GM15510 (cell line): ENCODE data around the gene PLXNA1.

Experiments used
- POLR2A ChIP-seq: IDR thresholded peaks from 3 replicates; pipeline ENCODE4 v1.6.1; 2011; ENCODE audit warnings: borderline replicate concordance; ENCODE audit not compliant: insufficient read length; ENCODE audit errors: extremely low read depth

The PLXNA1 gene

GRCh38 chr3:126982471-126983175 is at the start of gene PLXNA1:
PLXNA1 (plus strand) TSS chr3:126983115; CDS start chr3:126988594, 5,479 bp downstream.
- peak; percentile 47 for TF ChIP-seq POLR2A

- no peak for TF ChIP-seq POLR2A
Measured at GRCh38 chr3:126934031-126934531, 48.8 kb upstream of the PLXNA1 start.

GRCh38 chr3:126934991-126935390 is 47.9 kb upstream of the PLXNA1 start:
- TF ChIP-seq POLR2A = no peak

DNA sequence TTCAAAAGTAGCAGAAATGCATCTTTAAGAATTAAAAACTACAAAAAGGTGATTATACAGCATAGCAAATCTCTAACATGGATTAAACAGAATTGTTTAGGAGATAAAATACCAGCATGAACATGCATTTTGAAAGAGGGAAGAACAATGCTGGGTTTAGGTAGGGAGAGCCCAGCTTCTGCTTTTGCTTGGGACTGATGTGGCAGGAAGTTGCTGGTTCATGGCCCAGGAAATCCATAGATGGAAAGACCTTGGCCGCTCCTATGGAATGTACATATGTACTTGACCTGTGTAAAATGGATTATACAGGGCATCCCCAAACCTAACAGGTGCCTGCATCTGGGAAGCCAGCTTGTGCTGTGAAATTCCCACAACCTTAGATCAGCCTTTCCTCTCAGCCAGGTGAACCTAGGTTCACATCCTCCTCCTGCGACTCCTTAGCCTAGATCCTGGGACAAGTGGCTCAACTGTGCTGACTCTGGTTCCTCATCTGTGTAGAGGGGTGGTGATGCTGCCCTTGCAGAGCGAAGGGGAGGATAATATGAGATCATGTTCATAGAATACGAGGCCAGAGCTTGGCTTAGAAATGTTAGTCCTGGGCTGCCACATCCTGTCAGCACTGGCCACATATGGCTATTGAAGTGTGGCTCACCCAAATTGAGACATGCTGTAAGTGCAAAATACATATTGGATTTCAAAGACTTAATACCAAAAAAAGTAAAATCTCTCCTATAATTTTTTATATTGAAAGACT is 47.0 kb upstream of the PLXNA1 start:
- TF ChIP-seq POLR2A = no peak

DNA sequence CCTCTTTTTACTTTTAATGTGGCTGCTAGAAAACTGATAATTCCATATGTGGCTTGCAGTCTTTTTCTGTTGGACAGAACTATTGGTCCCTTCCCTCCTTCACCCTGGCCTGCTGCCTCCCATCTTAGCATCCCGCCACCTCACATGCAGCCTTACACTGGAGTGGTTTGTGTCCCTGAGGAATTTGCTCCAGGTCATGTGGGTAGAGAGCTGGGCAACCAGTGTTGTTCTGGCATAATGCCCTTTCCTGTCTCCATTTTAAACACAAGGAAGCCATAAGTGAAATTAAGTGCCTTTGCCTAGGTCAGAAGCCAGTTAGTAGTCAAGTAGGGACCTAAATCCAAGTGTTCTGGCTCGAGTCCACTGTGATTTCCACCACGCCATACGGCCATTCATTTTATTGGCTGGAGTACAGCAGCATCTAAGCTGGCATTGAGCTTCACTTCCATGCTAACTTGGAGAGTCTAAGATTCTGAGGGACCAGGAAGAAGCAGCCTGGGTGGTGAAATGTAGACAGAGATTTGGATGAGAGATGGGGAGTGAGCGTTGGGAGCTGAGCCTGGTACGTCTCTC is 46.0 kb upstream of the PLXNA1 start:
- no peak for TF ChIP-seq POLR2A

- TF ChIP-seq POLR2A = no peak
Measured at GRCh38 chr3:126937533-126937932, 45.4 kb upstream of the PLXNA1 start.

DNA sequence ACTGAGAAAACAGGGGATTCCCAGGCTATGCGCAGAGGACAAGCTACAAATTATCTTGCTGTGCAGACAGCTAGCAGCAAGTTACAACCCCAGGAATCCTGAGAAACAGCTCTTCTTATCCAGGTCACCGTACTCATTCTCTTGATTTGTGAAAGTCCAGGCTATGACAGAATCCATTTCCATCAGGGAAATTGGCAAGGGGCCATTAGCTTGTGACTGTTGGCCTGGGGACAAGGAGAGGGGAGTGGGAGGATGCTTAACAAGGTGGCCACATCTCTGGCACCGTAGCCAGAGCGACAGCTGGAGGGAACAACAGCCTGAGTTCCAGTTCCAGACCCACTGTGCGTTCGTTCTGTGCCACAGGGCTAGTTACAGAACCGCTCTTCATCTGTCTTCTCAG is 44.9 kb upstream of the PLXNA1 start:
- no peak for TF ChIP-seq POLR2A

GRCh38 chr3:126938520-126939337 is 44.2 kb upstream of the PLXNA1 start:
- no peak for TF ChIP-seq POLR2A

DNA sequence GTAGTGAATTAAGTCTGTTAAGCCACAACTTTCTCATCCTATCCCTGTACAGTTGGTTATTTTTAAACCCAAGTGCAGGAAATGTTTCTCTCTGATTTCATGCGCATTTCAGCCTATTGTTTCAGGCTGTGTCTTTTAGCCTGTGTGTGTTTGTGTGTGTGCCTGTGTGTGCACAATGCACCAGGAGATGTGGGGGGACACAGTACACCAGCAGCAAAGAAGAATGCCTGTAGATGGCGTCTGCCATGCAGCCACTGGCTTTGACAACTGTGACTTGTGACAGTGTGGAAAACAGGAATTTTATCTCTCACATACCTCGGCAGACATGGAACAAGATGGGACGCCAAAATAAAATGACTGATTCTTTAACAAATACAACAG is 43.6 kb upstream of the PLXNA1 start:
- no peak for TF ChIP-seq POLR2A

DNA sequence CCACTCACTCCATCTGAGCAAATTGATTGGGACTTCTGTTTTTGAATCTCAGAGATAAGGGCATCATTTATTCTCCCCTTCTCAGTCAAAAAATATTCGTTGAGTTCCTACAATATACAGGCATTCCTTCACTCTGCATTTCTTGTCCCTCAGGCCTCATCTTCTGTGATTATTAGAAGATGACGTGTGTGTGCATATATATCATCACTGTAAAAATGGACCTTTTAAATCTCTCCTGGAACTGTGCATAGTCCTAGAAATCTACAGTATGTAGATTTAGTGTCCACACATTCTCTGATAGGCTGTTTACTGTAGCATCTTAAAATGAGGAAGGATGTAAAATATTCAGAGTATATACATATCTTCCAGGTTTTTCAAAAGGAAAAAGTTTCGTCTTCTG is 43.2 kb upstream of the PLXNA1 start:
- no peak for TF ChIP-seq POLR2A

DNA sequence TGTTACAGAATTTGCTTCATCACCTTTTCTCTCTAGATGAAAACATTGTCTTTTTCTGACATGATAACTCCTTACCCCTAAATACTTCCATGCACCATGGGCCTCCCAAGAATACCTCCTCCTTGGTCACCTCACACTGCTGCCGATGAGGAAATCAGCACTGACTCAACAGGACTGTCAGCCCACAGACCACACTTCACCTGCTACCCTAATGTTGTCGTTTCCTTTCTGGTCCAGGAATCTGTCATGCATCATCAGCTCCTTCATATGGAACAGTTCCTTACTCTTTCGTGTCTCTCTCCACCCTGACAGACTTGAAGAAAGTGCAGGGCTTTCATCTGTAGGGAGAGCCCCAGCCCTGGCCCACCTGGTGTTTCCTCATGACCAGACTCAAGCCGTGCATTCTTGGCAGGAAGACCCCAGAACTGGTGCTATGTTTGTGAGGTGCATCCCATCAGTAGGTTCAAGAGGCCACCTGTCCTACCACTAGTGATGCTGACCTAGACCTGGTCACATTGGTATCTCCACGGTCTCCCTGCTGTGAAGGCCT is 41.1 kb upstream of the PLXNA1 start:
- TF ChIP-seq POLR2A = no peak

DNA sequence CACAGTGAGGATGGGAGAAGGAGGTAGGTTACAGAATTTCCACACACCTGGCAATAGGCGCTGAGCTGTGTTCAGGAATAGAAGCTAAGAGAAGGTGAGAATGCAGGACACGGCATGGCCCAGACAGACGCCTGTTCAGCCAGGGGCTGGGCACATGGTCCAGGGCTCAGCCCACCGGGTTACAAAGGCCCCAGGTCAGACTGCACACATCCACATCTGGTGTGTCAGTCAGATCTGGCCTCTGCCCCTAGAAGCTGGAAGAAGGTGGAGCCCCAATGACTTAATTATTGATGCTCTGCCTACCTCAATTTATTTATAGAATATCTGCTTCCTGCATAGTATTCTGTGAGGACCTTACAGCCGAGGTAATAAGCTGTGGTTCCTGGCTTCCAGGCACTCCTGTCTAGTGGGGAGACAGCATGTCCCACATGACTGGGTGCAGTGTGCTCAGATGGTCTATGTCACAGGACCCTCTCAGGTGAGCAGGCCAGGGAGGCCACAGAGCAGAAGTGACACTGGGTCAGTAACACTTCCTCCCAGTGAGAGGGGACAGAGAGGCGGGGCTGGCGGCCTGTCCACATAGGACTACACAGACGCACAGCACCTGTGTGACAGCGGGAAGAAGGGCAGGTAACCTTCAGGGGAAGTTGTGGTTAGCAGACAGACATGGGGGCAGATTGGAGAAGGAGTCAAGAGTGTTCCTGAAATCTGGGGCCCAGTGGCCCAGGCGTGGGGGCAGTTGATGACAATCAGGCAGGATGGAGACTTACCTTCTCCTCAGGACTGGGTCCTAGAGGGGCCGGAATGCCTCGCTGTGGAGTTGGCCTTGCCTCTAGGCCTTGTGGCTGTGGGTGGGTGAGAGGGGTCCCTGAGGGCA is 38.6 kb upstream of the PLXNA1 start:
- no peak for TF ChIP-seq POLR2A

GRCh38 chr3:126945171-126945721 is 37.7 kb upstream of the PLXNA1 start:
- no peak for TF ChIP-seq POLR2A

DNA sequence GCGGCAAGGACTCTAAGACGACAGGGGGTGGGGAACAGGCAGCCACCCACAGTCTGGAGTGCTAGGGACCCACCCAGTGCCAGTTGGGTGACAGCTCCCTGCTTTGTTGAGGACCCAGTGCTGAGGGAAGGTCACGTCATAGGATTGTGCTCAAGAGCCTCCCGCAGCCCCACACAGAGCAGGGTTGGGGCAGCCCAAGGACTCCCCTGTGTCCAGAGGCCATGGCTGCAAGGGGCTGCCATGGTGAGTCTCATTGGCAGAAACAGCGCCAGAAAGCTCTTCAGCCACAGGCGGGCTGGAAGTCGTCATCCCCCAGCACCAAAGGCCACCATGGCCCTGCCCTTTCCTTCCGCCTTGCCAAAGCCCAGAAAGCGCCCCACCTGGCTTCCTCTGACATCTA is 37.0 kb upstream of the PLXNA1 start:
- TF ChIP-seq POLR2A = no peak

DNA sequence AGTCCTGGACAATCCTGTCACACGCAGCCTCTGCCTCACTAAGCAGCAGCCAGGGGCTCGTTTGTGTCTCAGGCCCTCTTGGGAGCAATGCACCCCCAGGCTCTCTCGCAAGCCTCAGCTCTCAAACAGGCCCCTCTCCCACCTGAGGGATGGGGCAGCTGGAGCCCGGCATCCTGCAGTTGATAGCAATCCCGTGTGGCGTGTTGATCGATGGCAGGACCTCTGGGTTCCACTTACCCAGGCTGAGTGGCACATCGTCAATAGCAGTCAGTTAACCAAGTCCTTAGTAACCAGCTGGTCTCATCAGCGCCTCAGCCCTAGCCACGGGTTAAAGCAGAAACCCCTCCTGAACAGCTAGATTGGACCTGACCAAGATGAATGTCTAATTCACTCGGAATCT is 36.5 kb upstream of the PLXNA1 start:
- TF ChIP-seq POLR2A = no peak
